Endometrium (tissue), 2 donors: ENCODE data around the gene LYPD4.
"Not testable (repeated sequence)": the region's sequence is repeated elsewhere in the genome, so short reads cannot be mapped to it uniquely, and the experiment has no call there.

Source experiments
- FAIRE-seq: peaks from 2 replicates; lab custom pipeline; 2012; peaks lifted over from hg19 to GRCh38; lab: Jason Lieb, UNC
- donor health status: control.
- donor health status: control.

Gene LYPD4

DNA sequence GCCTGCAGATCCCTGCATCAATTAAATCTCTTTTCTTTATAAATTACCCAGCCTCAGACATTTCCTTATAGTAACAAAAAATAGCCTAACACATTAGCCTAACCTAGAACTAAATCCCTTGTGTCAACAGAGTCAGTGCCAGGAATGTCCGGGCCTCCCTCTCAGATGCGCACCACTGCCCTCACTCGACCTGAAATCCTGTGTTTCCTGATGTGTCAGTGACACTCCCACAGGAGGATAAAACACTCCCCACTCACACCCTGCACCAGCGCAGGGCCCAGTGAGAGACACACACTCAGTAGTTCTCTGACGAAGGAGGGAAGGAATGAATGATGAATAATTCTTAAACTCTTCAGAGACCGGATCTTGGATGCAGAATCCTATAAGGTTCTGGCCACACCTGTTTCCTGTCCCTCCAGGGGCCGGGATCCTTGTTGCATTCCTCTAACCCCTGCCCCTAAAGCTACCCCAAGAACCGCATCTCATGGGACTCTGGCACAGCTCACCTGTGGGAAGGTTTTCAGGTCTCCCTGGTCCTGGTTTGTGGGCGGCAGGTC lies 45.0 kb downstream of the LYPD4 start:
- no peak for FAIRE-seq

GRCh38 chr19:41796901-41797300 lies 47.6 kb downstream of the LYPD4 start:
- no peak for FAIRE-seq

GRCh38 chr19:41796362-41796761 lies 48.1 kb downstream of the LYPD4 start, which contains the start of gene CEACAM3:
Gene CEACAM3, plus strand, starts transcription at chr19:41796587. Its CDS starts 91 bp downstream, at chr19:41796678.
- no peak for FAIRE-seq

DNA sequence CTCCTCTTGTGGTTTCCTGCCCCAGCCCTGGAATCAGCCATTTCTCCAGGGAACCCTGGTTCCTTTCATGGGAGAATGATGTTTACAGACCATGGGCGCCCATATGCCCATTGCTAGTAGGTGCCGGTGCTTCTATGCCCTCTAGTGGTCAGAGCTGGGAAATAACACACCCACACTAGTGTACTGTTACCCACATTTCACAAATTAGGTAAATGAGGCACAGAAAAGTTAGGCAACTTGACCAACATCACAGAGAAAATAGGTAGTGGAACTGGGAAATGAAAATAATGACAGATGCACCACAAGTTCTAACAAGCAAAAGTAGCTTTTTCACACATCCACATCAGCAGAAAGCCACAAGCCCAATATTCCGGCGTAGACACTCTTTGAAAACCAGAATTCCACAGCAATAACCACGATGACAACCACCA lies 49.4 kb downstream of the LYPD4 start:
- no peak for FAIRE-seq

DNA sequence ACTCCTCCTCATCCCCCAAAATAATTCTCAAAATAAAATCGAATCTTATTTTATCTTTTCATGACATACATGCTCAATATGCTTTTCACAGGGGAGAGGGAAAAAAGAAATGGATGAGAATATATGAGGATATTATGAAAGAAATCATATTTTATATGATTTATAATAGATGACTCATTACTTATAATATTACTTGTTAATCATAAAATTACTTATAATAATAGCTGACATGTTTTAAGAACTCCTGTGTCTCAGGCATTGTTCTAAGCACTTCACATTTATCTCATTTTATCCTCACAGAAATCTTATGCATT lies 51.1 kb downstream of the LYPD4 start:
- no peak for FAIRE-seq

- no peak for FAIRE-seq
Observed at GRCh38 chr19:41792513-41793413, 51.7 kb downstream of the LYPD4 start.

- FAIRE-seq: not testable (repeated sequence)
Observed at GRCh38 chr19:41789053-41789452, 55.4 kb downstream of the LYPD4 start.

DNA sequence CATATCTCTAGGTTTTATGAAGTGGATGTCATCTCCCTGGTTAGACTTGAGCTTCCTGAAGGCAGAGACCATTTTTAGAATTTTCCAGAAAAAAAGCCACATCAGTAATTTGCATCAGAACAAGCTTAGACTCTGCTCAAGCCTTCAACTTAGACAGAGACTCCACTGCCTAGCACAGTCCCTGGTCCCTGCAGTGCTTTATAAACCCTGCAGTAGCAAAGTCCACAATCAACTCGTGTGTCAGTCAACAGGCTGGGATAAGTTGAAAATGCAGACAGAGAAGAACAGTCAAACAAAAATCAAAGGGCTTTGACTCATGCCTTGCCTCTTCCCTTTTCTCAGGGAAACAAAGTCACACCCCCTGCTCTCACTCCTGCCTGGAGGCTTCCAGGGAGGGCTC lies 56.0 kb downstream of the LYPD4 start:
- not testable (repeated sequence) for FAIRE-seq
